ENCODE measurements around the gene IGF2BP2. TPM values are rescaled to one million over a fixed set of nuclear protein-coding genes. Genes with fewer than 3 reads are reported as not detected.

The IGF2BP2 gene
- total and polyA plus RNA-seq, 2 of the 13 experiments (the other 11 are each of a cell fraction or from before 2014, with no cell fraction given) = 6.5 to 46.0 TPM

DNA sequence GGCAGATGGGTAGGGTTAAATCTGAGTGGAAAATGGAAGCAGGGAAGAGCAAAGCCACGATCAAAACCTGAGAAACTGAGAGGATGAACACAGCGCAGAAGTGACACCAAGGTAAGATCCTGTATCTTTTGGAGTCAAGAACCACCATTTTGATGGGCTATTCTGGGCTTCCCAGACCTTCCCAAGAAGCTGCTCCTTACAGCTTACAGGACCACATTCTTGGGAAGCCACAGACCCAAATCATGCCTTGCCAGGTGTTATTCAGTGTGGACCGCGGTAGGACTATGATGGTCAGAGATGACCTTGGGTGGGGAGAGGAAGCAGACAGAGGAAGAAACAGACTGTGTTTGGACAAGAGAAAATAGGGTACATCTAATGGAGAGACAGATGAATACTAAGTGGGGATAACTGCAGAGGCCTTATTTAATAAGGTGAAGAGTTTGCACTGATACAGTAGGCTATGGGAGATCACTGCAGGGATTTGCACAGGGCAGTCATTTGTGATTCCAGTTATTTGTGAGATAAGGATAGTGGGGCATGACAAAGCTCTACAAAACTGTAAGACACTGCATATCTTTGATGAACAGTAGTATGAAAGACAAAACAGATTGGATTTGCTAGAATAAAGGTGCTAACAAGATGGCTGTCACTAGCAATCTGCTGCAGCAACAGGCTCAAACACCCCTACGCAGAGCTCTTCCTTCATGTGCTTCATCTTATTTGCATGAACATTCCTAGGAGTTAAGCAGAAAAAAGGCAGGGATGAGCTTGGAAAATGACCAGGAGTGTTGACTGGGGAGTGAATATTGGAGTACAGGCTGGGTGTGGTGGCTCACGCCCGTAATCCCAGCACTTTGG is 105.9 kb downstream of the IGF2BP2 start:
- peaks cover 71% of the 10 kb centered on the region for H4K20me1 ChIP-seq (ENCODE audit: insufficient read depth, low read length)
- no peaks in the 10 kb centered on the region for H3K27me3 ChIP-seq (ENCODE audit: control insufficient read depth in 1 of 2, insufficient read depth in 2 of 2, low read length in 2 of 2)
- POLR2A ChIA-PET = no interaction called here
- TF ChIP-seq HNRNPL (IDR thresholded peaks at IDR 0.05; ENCODE audit: low read depth, low read length) = no peak
- no peak for TF ChIP-seq HOXA9 (CRISPR knock-in tag; IDR thresholded peaks at IDR 0.05; ENCODE audit: borderline replicate concordance)
- TF ChIP-seq FOXP1 (IDR thresholded peaks at IDR 0.05) = no peak
- TF ChIP-seq FOXP1 (CRISPR knock-in tag; IDR thresholded peaks at IDR 0.05) = no peak
- TF ChIP-seq ZNF3 (CRISPR knock-in tag; IDR thresholded peaks at IDR 0.05) = no peak
- TF ChIP-seq DNMT3B (CRISPR knock-in tag; conservative IDR thresholded peaks at IDR 0.05) = no peak
- TF ChIP-seq ZMYM2 (CRISPR knock-in tag; IDR thresholded peaks at IDR 0.05) = no peak
- no peak for TF ChIP-seq ZIK1 (CRISPR knock-in tag; IDR thresholded peaks at IDR 0.05; ENCODE audit: borderline replicate concordance, low read depth)
- no peak for TF ChIP-seq ZSCAN22 (CRISPR knock-in tag; IDR thresholded peaks at IDR 0.05)
- TF ChIP-seq NFE2 (CRISPR knock-in tag; IDR thresholded peaks at IDR 0.05) = no peak
- TF ChIP-seq SIN3B (IDR thresholded peaks at IDR 0.05; ENCODE audit: low read length) = no peak
- TF ChIP-seq SAP130 (CRISPR knock-in tag; IDR thresholded peaks at IDR 0.05; ENCODE audit: low read depth) = no peak
- TF ChIP-seq, protein P1, sequence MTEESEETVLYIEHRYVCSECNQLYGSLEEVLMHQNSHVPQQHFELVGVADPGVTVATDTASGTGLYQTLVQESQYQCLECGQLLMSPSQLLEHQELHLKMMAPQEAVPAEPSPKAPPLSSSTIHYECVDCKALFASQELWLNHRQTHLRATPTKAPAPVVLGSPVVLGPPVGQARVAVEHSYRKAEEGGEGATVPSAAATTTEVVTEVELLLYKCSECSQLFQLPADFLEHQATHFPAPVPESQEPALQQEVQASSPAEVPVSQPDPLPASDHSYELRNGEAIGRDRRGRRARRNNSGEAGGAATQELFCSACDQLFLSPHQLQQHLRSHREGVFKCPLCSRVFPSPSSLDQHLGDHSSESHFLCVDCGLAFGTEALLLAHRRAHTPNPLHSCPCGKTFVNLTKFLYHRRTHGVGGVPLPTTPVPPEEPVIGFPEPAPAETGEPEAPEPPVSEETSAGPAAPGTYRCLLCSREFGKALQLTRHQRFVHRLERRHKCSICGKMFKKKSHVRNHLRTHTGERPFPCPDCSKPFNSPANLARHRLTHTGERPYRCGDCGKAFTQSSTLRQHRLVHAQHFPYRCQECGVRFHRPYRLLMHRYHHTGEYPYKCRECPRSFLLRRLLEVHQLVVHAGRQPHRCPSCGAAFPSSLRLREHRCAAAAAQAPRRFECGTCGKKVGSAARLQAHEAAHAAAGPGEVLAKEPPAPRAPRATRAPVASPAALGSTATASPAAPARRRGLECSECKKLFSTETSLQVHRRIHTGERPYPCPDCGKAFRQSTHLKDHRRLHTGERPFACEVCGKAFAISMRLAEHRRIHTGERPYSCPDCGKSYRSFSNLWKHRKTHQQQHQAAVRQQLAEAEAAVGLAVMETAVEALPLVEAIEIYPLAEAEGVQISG (CRISPR knock-in tag; IDR thresholded peaks at IDR 0.05) = no peak
- no peak for TF ChIP-seq SALL1 (CRISPR knock-in tag; IDR thresholded peaks at IDR 0.05)
- TF ChIP-seq NPAS2 (CRISPR knock-in tag; IDR thresholded peaks at IDR 0.05; ENCODE audit: borderline replicate concordance) = no peak
- no peak for TF ChIP-seq HMGXB4 (CRISPR knock-in tag; IDR thresholded peaks at IDR 0.05; ENCODE audit: borderline replicate concordance in 1 of 2, low read depth in 1 of 2)
- H3K79me2 ChIP-seq (ENCODE audit: insufficient read depth, low read length) = peaks cover 93% of the 10 kb centered on the region
- H2AFZ ChIP-seq (ENCODE audit: low read length) = no peak overlapping the region
- intact Hi-C loops (cut with micrococcal nuclease; ENCODE audit: unreplicated experiment) = no loop called here
- no peak overlapping the region for H3K27ac ChIP-seq (ENCODE audit: extremely low read length, insufficient read depth, low read length)
- 93% methylated on average over 7 of the region's 7 CpGs for WGBS (ENCODE audit: low lambda C conversion rate)
- no peaks in the 10 kb centered on the region for H3K9me3 ChIP-seq (ENCODE audit: low read length)
- DNase-seq (ENCODE audit: low spot score) (no peak), ATAC-seq (no peak), FAIRE-seq (no peak)
- in situ Hi-C loops (cut with HindIII; ENCODE audit: extremely low pct_ligation_motif_present, low pct_unique_long_range_greater_than_20kb) = no loop called here
- H3K9ac ChIP-seq (ENCODE audit: insufficient read depth, low read depth, low read length) = no peak overlapping the region
- no peak overlapping the region for H3K4me3 ChIP-seq (replicated peaks in 1 of 3; ENCODE audit: insufficient read depth in 1 of 3, low read depth in 2 of 3, low read length in 3 of 3)
- H3K4me1 ChIP-seq (ENCODE audit: insufficient read depth, low read length) = peaks cover 68% of the 10 kb centered on the region
- CTCF ChIA-PET (ENCODE audit: low intra/inter-chr PET ratio, low total read pairs) = no interaction called here
- H3K36me3 ChIP-seq (replicated peaks in 1 of 2; ENCODE audit: control insufficient read depth in 1 of 2, insufficient read depth in 2 of 2, low read length in 2 of 2) = peaks cover 0 to 7% of the 10 kb centered on the region in 2 experiments; a peak in 3 of 5 replicates
- no peak overlapping the region for H3K4me2 ChIP-seq (ENCODE audit: low read depth, low read length)
- no TSS peak for BruUV-seq (replicated peaks)
